SK-N-MC (cell line): ENCODE measurements around the gene FAM187B.

Experiments
- EZH2 ChIP-seq: fragments of 200-600 bp; sonication (generic); IDR thresholded peaks from one replicate; pipeline ENCODE4 v1.6.1; 2017; ENCODE audit warnings: antibody characterized with exemption
- POLR2AphosphoS5 ChIP-seq: IDR thresholded peaks from 2 replicates; pipeline ENCODE4 v1.6.1; 2012; ENCODE audit warnings: mild to moderate bottlenecking, low read depth, low read length, borderline replicate concordance

DNA sequence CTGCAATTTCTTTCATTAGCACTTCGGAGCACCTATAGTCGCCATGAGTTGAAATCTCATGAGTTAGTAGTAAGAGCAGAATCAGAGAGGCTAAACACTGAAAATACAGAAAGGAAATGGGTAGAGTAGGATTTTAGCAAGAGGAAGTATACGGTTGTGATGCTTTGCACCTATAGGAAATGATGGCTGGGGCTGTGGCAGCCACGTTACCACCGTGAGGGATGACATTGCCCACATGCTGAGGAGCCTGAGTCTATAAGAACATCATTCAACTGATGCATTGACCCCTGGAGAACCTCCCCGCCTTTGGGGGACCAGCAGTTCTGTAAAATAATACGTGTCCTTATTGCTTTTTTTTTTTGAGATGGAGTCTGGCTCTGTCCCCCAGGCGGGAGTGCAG is 20.4 kb downstream of the FAM187B start:
- no peak for TF ChIP-seq POLR2AphosphoS5
- no peak for TF ChIP-seq EZH2
